ENCODE measurements around the gene SH3TC1. TPM values are rescaled to one million over a fixed set of nuclear protein-coding genes. Genes with fewer than 3 reads are reported as not detected.

Gene SH3TC1
- polyA plus RNA-seq, 4 donors: 21.8 to 36.5 (median 24.7) TPM

GRCh38 chr4:8240211-8241041, 41.3 kb downstream of the SH3TC1 start:
- no peak for DNase-seq (ENCODE audit: low read depth in 4 of 4, low spot score in 3 of 4)

- DNase-seq (ENCODE audit: low read depth in 4 of 4, low spot score in 3 of 4): no peak
Observed at GRCh38 chr4:8241211-8241779, 42.2 kb downstream of the SH3TC1 start.

- peak; percentile 81 to 88 (median 86) for DNase-seq (ENCODE audit: low read depth in 4 of 4, low spot score in 3 of 4)
Observed at GRCh38 chr4:8241895-8242696, 43.0 kb downstream of the SH3TC1 start.

- DNase-seq (ENCODE audit: low read depth in 4 of 4, low spot score in 3 of 4): no peak
Observed at GRCh38 chr4:8242782-8243560, 43.9 kb downstream of the SH3TC1 start.

GRCh38 chr4:8244001-8244757, 45.1 kb downstream of the SH3TC1 start:
- no peak for DNase-seq (ENCODE audit: low read depth in 4 of 4, low spot score in 3 of 4)

- no peak for DNase-seq (ENCODE audit: low read depth in 4 of 4, low spot score in 3 of 4)
Observed at GRCh38 chr4:8244931-8245460, 45.9 kb downstream of the SH3TC1 start.

GRCh38 chr4:8245884-8246833, 47.1 kb downstream of the SH3TC1 start:
- no peak for DNase-seq (ENCODE audit: low read depth in 4 of 4, low spot score in 3 of 4)

GRCh38 chr4:8247047-8247930, 48.2 kb downstream of the SH3TC1 start:
- DNase-seq (ENCODE audit: low read depth in 4 of 4, low spot score in 3 of 4): no peak

GRCh38 chr4:8248091-8248490, 49.0 kb downstream of the SH3TC1 start:
- no peak for DNase-seq (ENCODE audit: low read depth in 4 of 4, low spot score in 3 of 4)

- DNase-seq (ENCODE audit: low read depth in 4 of 4, low spot score in 3 of 4): no peak
Observed at GRCh38 chr4:8250227-8250626, 51.1 kb downstream of the SH3TC1 start.

- no peak for DNase-seq (ENCODE audit: low read depth in 4 of 4, low spot score in 3 of 4)
Observed at GRCh38 chr4:8250637-8251036, 51.5 kb downstream of the SH3TC1 start.

GRCh38 chr4:8251110-8251883, 52.2 kb downstream of the SH3TC1 start:
- no peak for DNase-seq (ENCODE audit: low read depth in 4 of 4, low spot score in 3 of 4)

GRCh38 chr4:8252301-8253173, 53.4 kb downstream of the SH3TC1 start:
- no peak for DNase-seq (ENCODE audit: low read depth in 4 of 4, low spot score in 3 of 4)

GRCh38 chr4:8254076-8254475, 55.0 kb downstream of the SH3TC1 start:
- DNase-seq (ENCODE audit: low read depth in 4 of 4, low spot score in 3 of 4): no peak

GRCh38 chr4:8255698-8256441, 56.8 kb downstream of the SH3TC1 start:
- no peak for DNase-seq (ENCODE audit: low read depth in 4 of 4, low spot score in 3 of 4)
